GM21737 (cell line): Measurements from ENCODE around the gene RPS3.

ENCODE experiments used
- ATAC-seq: cut with Tn5 transposase; IDR thresholded peaks from one replicate; pipeline ENCODE4 v1.9.1; 2021; ENCODE audit warnings: mild to moderate bottlenecking, moderate library complexity; ENCODE audit not compliant: unreplicated experiment

Gene RPS3

DNA sequence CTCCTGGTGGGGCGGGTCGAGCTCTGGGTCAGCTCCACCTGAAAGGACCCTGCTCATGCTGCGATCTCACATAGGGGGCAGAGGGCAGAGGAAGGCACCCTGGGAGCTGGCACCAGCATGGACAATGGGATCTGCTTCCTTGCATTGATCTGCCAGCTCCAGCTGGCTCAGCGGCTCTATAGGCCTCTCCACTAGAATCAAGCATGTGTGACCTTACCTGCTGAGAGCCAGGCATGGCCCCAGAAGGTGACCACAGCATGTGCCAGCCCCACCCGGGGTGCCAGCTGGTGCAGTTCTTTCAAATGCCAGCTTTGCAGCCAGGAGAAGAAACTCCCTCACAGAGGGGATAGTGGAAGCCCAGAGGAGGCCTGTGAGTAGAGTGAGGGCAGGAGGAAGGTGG lies 55.7 kb downstream of the RPS3 start:
- no peak for ATAC-seq
